DND-41 (cell line): Measurements from ENCODE around the gene VPS8.

Source experiments
- ATAC-seq: fragments of 200-7000 bp; cut with Tn5 transposase; 3 replicates; pipeline ENCODE4 v1.9.1; 2021; ENCODE audit warnings: low read depth; ENCODE audit not compliant: insufficient read depth
- DNase-seq: peaks from one replicate; pipeline ENCODE4 v3.0.0-alpha.2; 2020
- H2AFZ ChIP-seq: 2 replicates; pipeline ENCODE4 v1.6.0; 2012; ENCODE audit warnings: low read depth, low read length
- H3K27ac ChIP-seq: 2 replicates; pipeline ENCODE4 v1.5.1; 2012; ENCODE audit warnings: low read length, inconsistent platforms
- H3K27me3 ChIP-seq: fragments of 200-600 bp; sonication (generic); 2 replicates; pipeline ENCODE4 v1.6.0; 2012; ENCODE audit warnings: low read length, mild to moderate bottlenecking, inconsistent platforms; ENCODE audit not compliant: insufficient read depth, poor library complexity
- H3K36me3 ChIP-seq: 2 replicates; pipeline ENCODE4 v1.5.1; 2012; ENCODE audit warnings: low read length, inconsistent platforms; ENCODE audit not compliant: insufficient read depth
- H3K4me1 ChIP-seq: 2 replicates; pipeline ENCODE4 v1.5.1; 2012; ENCODE audit warnings: mild to moderate bottlenecking, low read length; ENCODE audit not compliant: insufficient read depth
- H3K4me2 ChIP-seq: 2 replicates; pipeline ENCODE4 v1.6.0; 2012; ENCODE audit warnings: mild to moderate bottlenecking, moderate library complexity, low read length, inconsistent platforms; ENCODE audit not compliant: insufficient read depth
- H3K4me3 ChIP-seq, 2 experiments: fragments of 200-600 bp in 1 of 2; shearing (Covaris generic) in 1 of 2; 2 replicates each; pipeline ENCODE4 v1.5.1; 2012 to 2016; ENCODE audit warnings: inconsistent platforms in 2 of 2, low read length in 2 of 2, mild to moderate bottlenecking in 2 of 2, low read depth in 1 of 2, moderate library complexity in 1 of 2
- H3K79me2 ChIP-seq: 2 replicates; pipeline ENCODE4 v1.6.0; 2012; ENCODE audit warnings: low read length, inconsistent platforms; ENCODE audit not compliant: insufficient read depth
- H3K9ac ChIP-seq: 2 replicates; pipeline ENCODE4 v1.6.0; 2012; ENCODE audit warnings: low read depth, mild to moderate bottlenecking, inconsistent platforms, low read length, moderate library complexity
- H3K9me3 ChIP-seq: 2 replicates; pipeline ENCODE4 v1.5.1; 2012; ENCODE audit warnings: low read length, moderate library complexity, mild to moderate bottlenecking, inconsistent platforms; ENCODE audit not compliant: insufficient read depth, severe bottlenecking
- H4K20me1 ChIP-seq: 2 replicates; pipeline ENCODE4 v1.6.0; 2012; ENCODE audit warnings: low read length; ENCODE audit not compliant: insufficient read depth
- CTCF ChIP-seq: IDR thresholded peaks from 2 replicates; pipeline ENCODE4 v1.5.1; 2012; ENCODE audit warnings: borderline replicate concordance, low read length, moderate library complexity, mild to moderate bottlenecking; ENCODE audit not compliant: poor library complexity, severe bottlenecking; ENCODE audit errors: extremely low read depth
- EZH2 ChIP-seq: IDR thresholded peaks from 3 replicates; pipeline ENCODE4 v1.6.1; 2012; ENCODE audit warnings: borderline replicate concordance, low read depth, mild to moderate bottlenecking, moderate library complexity, low read length, inconsistent platforms; ENCODE audit not compliant: severe bottlenecking

Gene VPS8

GRCh38 chr3:184769382-184770170 lies 42.4 kb upstream of the VPS8 start:
- H4K20me1 ChIP-seq, result no peaks in the 10 kb centered on the region; the same call in 1 of the 2 replicates
- no peak overlapping the region for H3K27ac ChIP-seq
- H3K9ac ChIP-seq, result no peak overlapping the region
- ATAC-seq (no peak), DNase-seq (no peak)
- no peaks in the 10 kb centered on the region for H3K27me3 ChIP-seq
- no peak overlapping the region for H2AFZ ChIP-seq
- H3K4me2 ChIP-seq, result no peak overlapping the region
- no peaks in the 10 kb centered on the region for H3K4me1 ChIP-seq
- no peaks in the 10 kb centered on the region for H3K9me3 ChIP-seq
- H3K4me3 ChIP-seq, result no peak overlapping the region
- H3K36me3 ChIP-seq, result no peaks in the 10 kb centered on the region
- H3K79me2 ChIP-seq, result no peaks in the 10 kb centered on the region
- no peak for TF ChIP-seq EZH2
- TF ChIP-seq CTCF, result no peak

- no peak overlapping the region for H3K27ac ChIP-seq
- no peak overlapping the region for H3K4me2 ChIP-seq
- ATAC-seq, result no peak
Observed at GRCh38 chr3:184770541-184770940, 41.4 kb upstream of the VPS8 start.

GRCh38 chr3:184771301-184772127 lies 40.5 kb upstream of the VPS8 start:
- Histone ChIP-seq H3K36me3 (no peaks in the 10 kb centered on the region), H3K4me3 (no peak overlapping the region), H3K4me1 (no peaks in the 10 kb centered on the region), H4K20me1 (no peaks in the 10 kb centered on the region; the same call in 1 of the 2 replicates), H3K9ac (no peak overlapping the region), H3K27ac (no peak overlapping the region), H3K79me2 (no peaks in the 10 kb centered on the region), H3K9me3 (no peaks in the 10 kb centered on the region), H2AFZ (no peak overlapping the region), H3K4me2 (no peak overlapping the region), H3K27me3 (peaks cover 3% of the 10 kb centered on the region)
- TF ChIP-seq CTCF, result no peak
- no peak for TF ChIP-seq EZH2
- no peak for ATAC-seq
- no peak for DNase-seq

More at GRCh38 chr3:184770541-184770940, 41.4 kb upstream of the VPS8 start:
- no peak for DNase-seq
- Histone ChIP-seq H4K20me1 (no peaks in the 10 kb centered on the region; the same call in 1 of the 2 replicates), H3K4me1 (no peaks in the 10 kb centered on the region), H3K79me2 (no peaks in the 10 kb centered on the region), H3K27me3 (peaks cover 3% of the 10 kb centered on the region), H3K36me3 (no peaks in the 10 kb centered on the region), H2AFZ (no peak overlapping the region), H3K4me3 (no peak overlapping the region), H3K9ac (no peak overlapping the region), H3K9me3 (no peaks in the 10 kb centered on the region)
- TF ChIP-seq CTCF (no peak), EZH2 (no peak)
